GM10248 (cell line): ENCODE data around the gene FAT3.

Source experiments
- CTCF ChIA-PET: fragments of 300-600 bp; sonication (Branson Sonifier 250); formaldehyde crosslinking; extraction: SDS; loops from one replicate; lab custom pipeline; 2021; ENCODE audit warnings: antibody characterized with exemption; lab: Yijun Ruan, JAX
- POLR2A ChIA-PET: fragments of 350-650 bp; sonication (Branson Sonifier 250); formaldehyde crosslinking; extraction: SDS; loops from one replicate; lab custom pipeline; 2020; ENCODE audit warnings: antibody characterized with exemption; lab: Yijun Ruan, JAX
- DNase-seq: peaks from one replicate; pipeline ENCODE4 v3.0.0; 2012; ENCODE audit errors: extremely low spot score
- CTCF ChIP-seq: IDR thresholded peaks from 2 replicates; pipeline ENCODE4 v1.5.1; 2012; ENCODE audit warnings: mild to moderate bottlenecking, low read depth; ENCODE audit errors: extremely low read depth, missing control alignments, control extremely low read depth

The FAT3 gene

GRCh38 chr11:92249156-92249753 is 24.6 kb downstream of the FAT3 start:
- CTCF ChIA-PET = interaction anchor here (1.2 to 1.4 kb wide), 2 partner anchors 19 to 25 kb away, joined by 3 read pairs; no protein-coding TSS in a partner anchor
- no peak for DNase-seq
- no peak for TF ChIP-seq CTCF
- POLR2A ChIA-PET = no interaction called here

- no peak for TF ChIP-seq CTCF
- DNase-seq = no peak
- ChIA-PET CTCF (interaction anchor here (1.0 kb wide), 1 partner anchor 8 kb away, joined by 3 read pairs; no protein-coding TSS in a partner anchor), POLR2A (no interaction called here)
Measured at GRCh38 chr11:92251980-92252379, 27.4 kb downstream of the FAT3 start.

- POLR2A ChIA-PET = no interaction called here
- no peak for TF ChIP-seq CTCF
- CTCF ChIA-PET = interaction anchor here (1.7 kb wide), 1 partner anchor 9 kb away, joined by 4 read pairs; no protein-coding TSS in a partner anchor
- DNase-seq = no peak
Measured at GRCh38 chr11:92253421-92253820, 28.8 kb downstream of the FAT3 start.

GRCh38 chr11:92253945-92254344 is 29.3 kb downstream of the FAT3 start:
- TF ChIP-seq CTCF = no peak
- CTCF ChIA-PET = interaction anchor here (1.7 kb wide), 1 partner anchor 10 kb away, joined by 4 read pairs; no protein-coding TSS in a partner anchor
- no peak for DNase-seq
- POLR2A ChIA-PET = no interaction called here

GRCh38 chr11:92257536-92257935 is 32.9 kb downstream of the FAT3 start:
- no peak for DNase-seq
- ChIA-PET CTCF (no interaction called here), POLR2A (no interaction called here)
- no peak for TF ChIP-seq CTCF

GRCh38 chr11:92259861-92260260 is 35.2 kb downstream of the FAT3 start:
- POLR2A ChIA-PET = interaction anchor here (0.6 kb wide), 1 partner anchor 64 kb away, joined by 6 read pairs; no protein-coding TSS in a partner anchor
- CTCF ChIA-PET = interaction anchor here (1.3 to 1.4 kb wide), 2 partner anchors 8 to 9 kb away, joined by 3 read pairs; no protein-coding TSS in a partner anchor
- no peak for DNase-seq

More at GRCh38 chr11:92259861-92260260, 35.2 kb downstream of the FAT3 start:
- TF ChIP-seq CTCF = no peak
